T-helper 1 cell treated with Interleukin-12 subunit alpha and Interleukin-12 subunit beta and Interleukin-4 antibody, amounts not matched to agents 30 ng/mL and 1 ng/mL, for 36 hours (primary cell): ENCODE data around the gene OBSCN. TPM values are rescaled to one million over a fixed set of nuclear protein-coding genes. Genes with fewer than 3 reads are reported as not detected.

Experiments used
- intact Hi-C: fragments of 100-400 bp; cut with micrococcal nuclease; formaldehyde crosslinking; loops from one replicate; pipeline ENCODE4 v1.15.1; 2024
- total RNA-seq: library from RNA; stranded (reverse); gene quantifications from 2 replicates; pipeline ENCODE4 v1.2.3, GENCODE V29; 2022

Gene OBSCN
- total RNA-seq, 1 donor from 2014 or later: 15.4 TPM

- intact Hi-C loops: no loop called here
Measured at GRCh38 chr1:228336308-228337030, 128.6 kb downstream of the OBSCN start.

- intact Hi-C loops: no loop called here
Measured at GRCh38 chr1:228337031-228337564, 129.3 kb downstream of the OBSCN start.

GRCh38 chr1:228337711-228338520 lies 130.1 kb downstream of the OBSCN start:
- intact Hi-C loops: no loop called here

GRCh38 chr1:228338521-228339051 lies 130.7 kb downstream of the OBSCN start:
- intact Hi-C loops: no loop called here

GRCh38 chr1:228339059-228339704 lies 131.3 kb downstream of the OBSCN start:
- intact Hi-C loops: no loop called here

- intact Hi-C loops: no loop called here
Measured at GRCh38 chr1:228339766-228340685, 132.2 kb downstream of the OBSCN start.

- intact Hi-C loops: no loop called here
Measured at GRCh38 chr1:228340686-228341449, 133.0 kb downstream of the OBSCN start.

GRCh38 chr1:228341450-228341813 lies 133.6 kb downstream of the OBSCN start:
- intact Hi-C loops: no loop called here

GRCh38 chr1:228341814-228342626 lies 134.2 kb downstream of the OBSCN start:
- intact Hi-C loops: no loop called here

- intact Hi-C loops: no loop called here
Measured at GRCh38 chr1:228342627-228343190, 134.9 kb downstream of the OBSCN start.

- intact Hi-C loops: no loop called here
Measured at GRCh38 chr1:228343191-228343661, 135.4 kb downstream of the OBSCN start.

- intact Hi-C loops: no loop called here
Measured at GRCh38 chr1:228344631-228345072, 136.8 kb downstream of the OBSCN start.

- intact Hi-C loops: no loop called here
Measured at GRCh38 chr1:228345201-228345930, 137.5 kb downstream of the OBSCN start.

GRCh38 chr1:228346731-228347130 lies 138.9 kb downstream of the OBSCN start:
- intact Hi-C loops: no loop called here

GRCh38 chr1:228347181-228347580 lies 139.3 kb downstream of the OBSCN start:
- intact Hi-C loops: no loop called here

GRCh38 chr1:228348708-228349467 lies 141.0 kb downstream of the OBSCN start:
- intact Hi-C loops: no loop called here

GRCh38 chr1:228349701-228350171 lies 141.9 kb downstream of the OBSCN start:
- intact Hi-C loops: no loop called here
